ENCODE data around the gene MAPK8IP1.

MAPK8IP1 gene

GRCh38 chr11:45935349-45936064, 50.1 kb downstream of the MAPK8IP1 start:
- no peak overlapping the region for H3K4me3 ChIP-seq (ENCODE audit: low read depth, low read length)
- DNase-seq (ENCODE audit: low read depth), result no peak
- no peak for TF ChIP-seq CTCF (conservative IDR thresholded peaks at IDR 0.05; ENCODE audit: low read depth, low read length)

GRCh38 chr11:45936511-45937054, 51.1 kb downstream of the MAPK8IP1 start:
- no peak for DNase-seq (ENCODE audit: low read depth)
- H3K4me3 ChIP-seq (ENCODE audit: low read depth, low read length), result no peak overlapping the region
- TF ChIP-seq CTCF (conservative IDR thresholded peaks at IDR 0.05; ENCODE audit: low read depth, low read length), result no peak

GRCh38 chr11:45937916-45938315, 52.5 kb downstream of the MAPK8IP1 start:
- TF ChIP-seq CTCF (conservative IDR thresholded peaks at IDR 0.05; ENCODE audit: low read depth, low read length), result no peak
- no peak overlapping the region for H3K4me3 ChIP-seq (ENCODE audit: low read depth, low read length)
- no peak for DNase-seq (ENCODE audit: low read depth)

GRCh38 chr11:45939836-45940235, 54.4 kb downstream of the MAPK8IP1 start:
- TF ChIP-seq CTCF (conservative IDR thresholded peaks at IDR 0.05; ENCODE audit: low read depth, low read length), result no peak
- no peak overlapping the region for H3K4me3 ChIP-seq (ENCODE audit: low read depth, low read length)
- DNase-seq (ENCODE audit: low read depth), result peak; percentile 66

- no peak overlapping the region for H3K4me3 ChIP-seq (ENCODE audit: low read depth, low read length)
- DNase-seq (ENCODE audit: low read depth), result no peak
- no peak for TF ChIP-seq CTCF (conservative IDR thresholded peaks at IDR 0.05; ENCODE audit: low read depth, low read length)
Measured at GRCh38 chr11:45941285-45941684, 55.8 kb downstream of the MAPK8IP1 start.

GRCh38 chr11:45942381-45942780, 56.9 kb downstream of the MAPK8IP1 start:
- no peak for TF ChIP-seq CTCF (conservative IDR thresholded peaks at IDR 0.05; ENCODE audit: low read depth, low read length)
- H3K4me3 ChIP-seq (ENCODE audit: low read depth, low read length), result no peak overlapping the region
- DNase-seq (ENCODE audit: low read depth), result no peak

Measured in choroid plexus epithelial cell (primary cell).